Keratinocyte (primary cell): Measurements from ENCODE around the gene PSMD2. TPM values are rescaled to one million over a fixed set of nuclear protein-coding genes. Genes with fewer than 3 reads are reported as not detected.

Experiments used
- DNase-seq: peaks from one replicate; pipeline ENCODE4 v3.0.0-alpha.2; 2011; ENCODE audit warnings: low read depth, missing footprints, low spot score
- FAIRE-seq: peaks from 2 replicates; lab custom pipeline; 2011; peaks lifted over from hg19 to GRCh38; lab: Jason Lieb, UNC
- H2AFZ ChIP-seq: 2 replicates; pipeline ENCODE4 v1.6.0; 2012; ENCODE audit warnings: low read length, control low read depth, inconsistent platforms; ENCODE audit not compliant: control insufficient read depth
- H3K27ac ChIP-seq: 2 replicates; pipeline ENCODE4 v1.5.1; 2011; ENCODE audit warnings: low read length; ENCODE audit not compliant: control insufficient read depth, insufficient read depth
- H3K27me3 ChIP-seq: 3 replicates; pipeline ENCODE4 v1.6.0; 2011; ENCODE audit warnings: low read length; ENCODE audit not compliant: control insufficient read depth, insufficient read depth; ENCODE audit errors: extremely low read depth
- H3K36me3 ChIP-seq, 2 experiments: 2 replicates in 1 of 2; 3 replicates in 1 of 2; pipeline ENCODE4 v1.5.1; 2011; ENCODE audit warnings: low read length in 2 of 2, mild to moderate bottlenecking in 1 of 2; ENCODE audit not compliant: control insufficient read depth in 2 of 2, insufficient read depth in 2 of 2; ENCODE audit errors: extremely low read depth in 1 of 2
- H3K4me1 ChIP-seq: 3 replicates; pipeline ENCODE4 v1.5.1; 2011; ENCODE audit warnings: low read length; ENCODE audit not compliant: control insufficient read depth, insufficient read depth; ENCODE audit errors: extremely low read depth
- H3K4me2 ChIP-seq: 3 replicates; pipeline ENCODE4 v1.6.0; 2011; ENCODE audit warnings: low read depth, low read length; ENCODE audit not compliant: control insufficient read depth, insufficient read depth; ENCODE audit errors: extremely low read depth
- H3K4me3 ChIP-seq, 3 experiments: fragments of 200-600 bp in 1 of 3; sonication (generic) in 1 of 3; 2 replicates in 2 of 3; 3 replicates in 1 of 3; pipeline ENCODE4 v1.5.1; 2011 to 2016; ENCODE audit warnings: low read length in 3 of 3, mild to moderate bottlenecking in 3 of 3, control low read depth in 2 of 3, inconsistent platforms in 1 of 3, low read depth in 1 of 3, mixed read lengths in 1 of 3, mixed run types in 1 of 3, moderate library complexity in 1 of 3; ENCODE audit not compliant: control insufficient read depth in 2 of 3, insufficient read depth in 2 of 3; ENCODE audit errors: extremely low read depth in 1 of 3
- H3K79me2 ChIP-seq: 2 replicates; pipeline ENCODE4 v1.6.0; 2012; ENCODE audit warnings: low read length; ENCODE audit not compliant: control insufficient read depth, insufficient read depth
- H3K9ac ChIP-seq: 3 replicates; pipeline ENCODE4 v1.6.0; 2011; ENCODE audit warnings: low read length; ENCODE audit not compliant: control insufficient read depth, insufficient read depth; ENCODE audit errors: extremely low read depth
- H3K9me1 ChIP-seq: 3 replicates; pipeline ENCODE4 v1.6.0; 2011; ENCODE audit warnings: low read length; ENCODE audit not compliant: control insufficient read depth, insufficient read depth; ENCODE audit errors: extremely low read depth
- H3K9me3 ChIP-seq: 2 replicates; pipeline ENCODE4 v1.5.1; 2012; ENCODE audit warnings: low read depth, low read length; ENCODE audit not compliant: control insufficient read depth
- H4K20me1 ChIP-seq: 3 replicates; pipeline ENCODE4 v1.6.0; 2011; ENCODE audit warnings: low read length; ENCODE audit not compliant: control insufficient read depth, insufficient read depth; ENCODE audit errors: extremely low read depth
- CTCF ChIP-seq, 3 experiments: IDR thresholded peaks in 1 of 3; conservative IDR thresholded peaks in 1 of 3; optimal IDR thresholded peaks in 1 of 3; 2 replicates in 2 of 3; 3 replicates in 1 of 3; pipeline versions ENCODE3 to v1.5.1; 2011; ENCODE audit warnings: low read length in 3 of 3, mild to moderate bottlenecking in 3 of 3, moderate library complexity in 2 of 3, control low read depth in 1 of 3, inconsistent platforms in 1 of 3; ENCODE audit not compliant: insufficient read depth in 2 of 3; ENCODE audit errors: extremely low read depth in 1 of 3
- EZH2 ChIP-seq: IDR thresholded peaks from one replicate; pipeline ENCODE4 v1.6.1; 2012; ENCODE audit warnings: inconsistent platforms, mild to moderate bottlenecking, low read length, moderate library complexity
- dilution Hi-C: fragments of 300-500 bp; cut with MboI; formaldehyde crosslinking; loops from one replicate; pipeline ENCODE4 v1.7.0; 2020; ENCODE audit warnings: low sequenced_read_pairs; ENCODE audit not compliant: extremely low pct_ligation_motif_present
- polyA plus RNA-seq, 5 experiments: library from polyadenylated mRNA; depleted of rRNA in 3 of 5; stranded (reverse) in 3 of 5; stranded (forward) in 1 of 5; unstranded in 1 of 5; fragments of >200 nt; gene quantifications; 1 replicate in 1 of 5; 2 replicates in 3 of 5; 3 replicates in 1 of 5; pipeline versions ENCODE4 v1.2.1 to v1.2.3, GENCODE V29; 2011 to 2012; ENCODE audit warnings: missing spikeins in 2 of 5, low read depth in 1 of 5, low replicate concordance in 1 of 5

Gene PSMD2
- polyA plus RNA-seq, 1 donor (not counting 4 experiments of a cell fraction or from before 2014, with no cell fraction given), result 593 TPM

GRCh38 chr3:184354754-184355153 lies 55.7 kb downstream of the PSMD2 start:
- no peak for DNase-seq
- no peaks in the 10 kb centered on the region for H3K4me1 ChIP-seq
- no peak overlapping the region for H3K9ac ChIP-seq
- H3K9me3 ChIP-seq, result no peaks in the 10 kb centered on the region
- H4K20me1 ChIP-seq, result no peaks in the 10 kb centered on the region
- H3K9me1 ChIP-seq, result no peaks in the 10 kb centered on the region
- H3K36me3 ChIP-seq, result peaks cover 4 to 16% of the 10 kb centered on the region in 2 experiments
- dilution Hi-C loops, result no loop called here
- H3K79me2 ChIP-seq, result no peaks in the 10 kb centered on the region
- no peaks in the 10 kb centered on the region for H3K27me3 ChIP-seq
- H3K4me2 ChIP-seq, result no peak overlapping the region
- FAIRE-seq, result no peak
- no peak overlapping the region for H2AFZ ChIP-seq
- no peak overlapping the region for H3K4me3 ChIP-seq
- H3K27ac ChIP-seq, result no peak overlapping the region
- no peak for TF ChIP-seq EZH2
- TF ChIP-seq CTCF (optimal IDR thresholded peaks at IDR 0.05 in 1 of 3, IDR thresholded peaks at IDR 0.05 in 1 of 3, conservative IDR thresholded peaks at IDR 0.05 in 1 of 3; ENCODE audit: extremely low read depth in 1 of 3, insufficient read depth in 2 of 3, low read length in 3 of 3), result no peak

- H3K36me3 ChIP-seq, result peaks cover 4 to 16% of the 10 kb centered on the region in 2 experiments
Measured at GRCh38 chr3:184355261-184356040, 56.4 kb downstream of the PSMD2 start.

More at GRCh38 chr3:184355261-184356040, 56.4 kb downstream of the PSMD2 start:
- Histone ChIP-seq H3K9ac (no peak overlapping the region), H3K9me1 (no peaks in the 10 kb centered on the region), H3K9me3 (no peaks in the 10 kb centered on the region), H4K20me1 (no peaks in the 10 kb centered on the region), H2AFZ (no peak overlapping the region), H3K79me2 (no peaks in the 10 kb centered on the region), H3K4me2 (no peak overlapping the region), H3K27ac (no peak overlapping the region), H3K27me3 (no peaks in the 10 kb centered on the region), H3K4me1 (peaks cover 1% of the 10 kb centered on the region), H3K4me3 (no peak overlapping the region)
- TF ChIP-seq EZH2, result no peak
- TF ChIP-seq CTCF (optimal IDR thresholded peaks at IDR 0.05 in 1 of 3, IDR thresholded peaks at IDR 0.05 in 1 of 3, conservative IDR thresholded peaks at IDR 0.05 in 1 of 3; ENCODE audit: extremely low read depth in 1 of 3, insufficient read depth in 2 of 3, low read length in 3 of 3), result no peak
- DNase-seq (no peak), FAIRE-seq (no peak)
- dilution Hi-C loops, result no loop called here
